RPMI8226 (cell line): ENCODE measurements around the gene SNX25.
"Not testable (repeated sequence)": the region's sequence is repeated elsewhere in the genome, so short reads cannot be mapped to it uniquely, and the experiment has no call there.

ENCODE experiments used
- DNase-seq: peaks from one replicate; pipeline ENCODE4 v3.0.0-alpha.2; 2015

Gene SNX25

GRCh38 chr4:185351691-185352090 lies 142.3 kb downstream of the SNX25 start:
- DNase-seq, result no peak

GRCh38 chr4:185352202-185352601 lies 142.8 kb downstream of the SNX25 start:
- no peak for DNase-seq

- no peak for DNase-seq
Observed at GRCh38 chr4:185352741-185353140, 143.3 kb downstream of the SNX25 start.

- no peak for DNase-seq
Observed at GRCh38 chr4:185357211-185357610, 147.8 kb downstream of the SNX25 start.

- DNase-seq, result no peak
Observed at GRCh38 chr4:185357733-185358440, 148.5 kb downstream of the SNX25 start.

GRCh38 chr4:185358514-185358913 lies 149.1 kb downstream of the SNX25 start:
- DNase-seq, result no peak

- no peak for DNase-seq
Observed at GRCh38 chr4:185358959-185359358, 149.6 kb downstream of the SNX25 start.

- DNase-seq, result no peak
Observed at GRCh38 chr4:185359767-185360446, 150.5 kb downstream of the SNX25 start.

- no peak for DNase-seq
Observed at GRCh38 chr4:185361872-185362271, 152.5 kb downstream of the SNX25 start.

GRCh38 chr4:185362570-185362969 lies 153.2 kb downstream of the SNX25 start:
- DNase-seq, result not testable (repeated sequence)

- no peak for DNase-seq
Observed at GRCh38 chr4:185363251-185363650, 153.9 kb downstream of the SNX25 start.

GRCh38 chr4:185364886-185365285 lies 155.5 kb downstream of the SNX25 start:
- no peak for DNase-seq

- no peak for DNase-seq
Observed at GRCh38 chr4:185369731-185370130, 160.3 kb downstream of the SNX25 start.

GRCh38 chr4:185370268-185370949 lies 161.0 kb downstream of the SNX25 start:
- no peak for DNase-seq

GRCh38 chr4:185371702-185372101 lies 162.3 kb downstream of the SNX25 start:
- DNase-seq, result no peak

- DNase-seq, result no peak
Observed at GRCh38 chr4:185374027-185374426, 164.6 kb downstream of the SNX25 start.

- no peak for DNase-seq
Observed at GRCh38 chr4:185374573-185374972, 165.2 kb downstream of the SNX25 start.

GRCh38 chr4:185378264-185378663 lies 168.9 kb downstream of the SNX25 start:
- DNase-seq, result no peak

- DNase-seq, result no peak
Observed at GRCh38 chr4:185379326-185380295, 170.2 kb downstream of the SNX25 start.

- no peak for DNase-seq
Observed at GRCh38 chr4:185380320-185380719, 170.9 kb downstream of the SNX25 start.

GRCh38 chr4:185381288-185382196 lies 172.1 kb downstream of the SNX25 start:
- no peak for DNase-seq

- no peak for DNase-seq
Observed at GRCh38 chr4:185382754-185383153, 173.4 kb downstream of the SNX25 start.
